Adrenal gland (tissue), 12 donors: ENCODE results near the gene CADM4. TPM values are rescaled to one million over a fixed set of nuclear protein-coding genes. Genes with fewer than 3 reads are reported as not detected.

Source experiments
- DNase-seq, 7 donors: peaks; one replicate each; pipeline ENCODE4 v3.0.0-alpha.2; 2019 to 2020
- H3K27ac ChIP-seq, 5 donors: fragments of 200-600 bp; sonication (generic) in 4 of 5; 1 replicate in 3 of 5; 2 replicates in 2 of 5; pipeline versions ENCODE4 v1.5.1 to v1.8.0; 2016 to 2020; ENCODE audit warnings: mild to moderate bottlenecking in 1 of 5
- H3K27me3 ChIP-seq: fragments of 200-600 bp; 2 replicates; pipeline ENCODE4 v1.8.0; 2021
- H3K36me3 ChIP-seq, 2 donors: fragments of 200-600 bp; replicated peaks in 1 of 2; 1 replicate in 1 of 2; 2 replicates in 1 of 2; pipeline versions ENCODE4 v1.5.1 to v1.8.0; 2018 to 2022
- H3K4me1 ChIP-seq, 2 donors: fragments of 200-600 bp; replicated peaks in 1 of 2; 1 replicate in 1 of 2; 2 replicates in 1 of 2; pipeline versions ENCODE4 v1.5.1 to v1.8.0; 2018 to 2021
- H3K4me3 ChIP-seq, 4 donors: fragments of 200-600 bp; sonication (generic) in 3 of 4; one replicate each; pipeline ENCODE4 v1.5.1; 2016 to 2018
- H3K9me3 ChIP-seq, 3 donors: fragments of 200-600 bp; sonication (generic) in 1 of 3; replicated peaks in 1 of 3; 1 replicate in 2 of 3; 2 replicates in 1 of 3; pipeline versions ENCODE4 v1.5.1 to v1.8.0; 2016 to 2021
- POLR2A ChIP-seq, 2 donors: fragments of 450-650 bp; IDR thresholded peaks; one replicate each; pipeline ENCODE4 v1.6.1; 2017; ENCODE audit warnings: antibody characterized with exemption in 2 of 2, mild to moderate bottlenecking in 2 of 2, moderate library complexity in 1 of 2
- WGBS, 4 donors: extraction: QIAGEN DNeasy Blood & Tissue Kit in 2 of 4; methylation state at CpG; one replicate each; pipeline versions ENCODE4 v1.1.5 to v1.1.7; 2013 to 2017; 5-methylcytosine and 5-hydroxymethylcytosine counted together
- intact Hi-C, 2 donors: fragments of 100-400 bp; cut with DNase I; formaldehyde crosslinking; loops; one replicate each; pipeline versions ENCODE4 v1.14.1 to v1.15.0; 2022 to 2023
- polyA plus RNA-seq, 3 donors: library from polyadenylated mRNA; stranded (reverse); fragments of 200-250 nt in 2 of 3; fragments of 350-450 nt in 1 of 3; fragmentation: Illumina TruSeq in 1 of 3; extraction: RNeasy Lipid Tissue Mini Kit (QIAGEN cat#74804) in 1 of 3; gene quantifications; one replicate each; pipeline ENCODE4 v1.2.3, GENCODE V29; 2013 to 2014
- small RNA-seq, 2 donors: library from RNA; depleted of rRNA; stranded (forward); fragments of <200 nt; gene quantifications; one replicate each; pipeline ENCODE3, GENCODE V24; 2016
- total RNA-seq, 9 donors: library from RNA; depleted of rRNA in 4 of 9; stranded (reverse); fragments of >200 nt in 4 of 9; fragments of 120-200 nt in 1 of 9; fragmentation: NEBNext Ultra II Directional in 1 of 9; extraction: Animal tissue kit (Norgen Biotek cat#: 25700) in 1 of 9; gene quantifications; one replicate each; pipeline versions ENCODE4 v1.1.0 to v1.2.4, GENCODE V29; 2013 to 2023
- TF ChIP-seq, protein P1 (sequence below), 6 experiments: fragments of 450-650 bp in 4 of 6; fragments of 200-600 bp in 2 of 6; sonication (generic) in 1 of 6; IDR thresholded peaks; 1 replicate in 5 of 6; 2 replicates in 1 of 6; pipeline versions ENCODE4 v1.5.1 to v1.8.0; 2016 to 2021; ENCODE audit warnings: antibody characterized with exemption in 6 of 6, mild to moderate bottlenecking in 2 of 6, moderate library complexity in 1 of 6
- donor health status: healthy with polysubstance abuse.
- donor health status: Bipolar disorder and iron deficiency.
- donor health status: DM: yes; HTN: yes; CAD: no.
- donor health status: DM: no; HTN: no; CAD: no.
- donor health status: DM: no; HTN: no; CAD: no.
- donor health status: DM: yes; HTN: yes; CAD: no.

The CADM4 gene
- total and polyA plus RNA-seq, 12 donors: 16.6 to 92.7 (median 40.0) TPM

DNA sequence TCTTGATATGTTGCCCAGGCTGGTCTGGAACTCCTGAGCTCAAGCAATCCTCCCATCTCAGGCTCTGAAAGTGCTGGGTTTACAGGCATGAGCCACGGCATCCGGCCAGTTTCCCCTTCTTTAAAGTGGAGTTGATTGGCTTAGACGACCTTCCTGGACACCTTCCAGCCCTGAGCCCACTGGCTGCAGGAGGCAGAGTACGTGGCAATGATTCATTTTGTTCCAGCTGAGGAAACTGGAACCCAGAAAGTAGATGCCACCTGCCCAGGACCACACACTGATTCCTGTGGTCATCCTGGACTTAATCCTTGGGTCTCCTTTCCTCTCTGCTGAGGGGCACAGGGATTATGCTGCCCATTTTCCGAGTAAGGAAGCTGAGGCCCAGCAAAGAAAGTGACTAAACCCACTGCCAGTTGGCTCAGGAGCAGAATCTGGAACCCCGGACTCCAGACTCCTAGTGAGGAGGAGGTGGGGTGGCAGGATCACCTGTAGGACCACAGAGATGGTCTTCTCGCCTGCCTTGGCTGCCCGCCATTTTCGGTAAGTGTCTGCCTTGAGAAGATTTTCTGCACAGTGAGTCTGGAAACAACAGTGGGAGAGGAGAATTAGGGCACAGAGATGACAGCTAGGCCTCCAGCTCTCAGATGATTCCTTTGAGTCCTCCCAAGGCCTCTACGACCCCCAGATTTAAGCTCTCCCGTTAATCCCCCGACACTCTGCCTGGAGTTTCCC, 65.1 kb downstream of the CADM4 start:
- DNase-seq: peak in 1 of 7 donors; percentile 64
- TF ChIP-seq, protein P1, sequence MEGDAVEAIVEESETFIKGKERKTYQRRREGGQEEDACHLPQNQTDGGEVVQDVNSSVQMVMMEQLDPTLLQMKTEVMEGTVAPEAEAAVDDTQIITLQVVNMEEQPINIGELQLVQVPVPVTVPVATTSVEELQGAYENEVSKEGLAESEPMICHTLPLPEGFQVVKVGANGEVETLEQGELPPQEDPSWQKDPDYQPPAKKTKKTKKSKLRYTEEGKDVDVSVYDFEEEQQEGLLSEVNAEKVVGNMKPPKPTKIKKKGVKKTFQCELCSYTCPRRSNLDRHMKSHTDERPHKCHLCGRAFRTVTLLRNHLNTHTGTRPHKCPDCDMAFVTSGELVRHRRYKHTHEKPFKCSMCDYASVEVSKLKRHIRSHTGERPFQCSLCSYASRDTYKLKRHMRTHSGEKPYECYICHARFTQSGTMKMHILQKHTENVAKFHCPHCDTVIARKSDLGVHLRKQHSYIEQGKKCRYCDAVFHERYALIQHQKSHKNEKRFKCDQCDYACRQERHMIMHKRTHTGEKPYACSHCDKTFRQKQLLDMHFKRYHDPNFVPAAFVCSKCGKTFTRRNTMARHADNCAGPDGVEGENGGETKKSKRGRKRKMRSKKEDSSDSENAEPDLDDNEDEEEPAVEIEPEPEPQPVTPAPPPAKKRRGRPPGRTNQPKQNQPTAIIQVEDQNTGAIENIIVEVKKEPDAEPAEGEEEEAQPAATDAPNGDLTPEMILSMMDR (IDR thresholded peaks at IDR 0.05): no peak
- TF ChIP-seq POLR2A (IDR thresholded peaks at IDR 0.05): no peak
- Histone ChIP-seq H3K9me3 (no peaks in the 10 kb centered on the region), H3K27ac (peak overlapping the region in 4 of 5 donors; percentile 69 to 86 (median 80)), H3K4me1 (peaks cover 9 to 20% of the 10 kb centered on the region in 2 donors), H3K4me3 (peak overlapping the region in 2 of 4 donors; percentile 65 to 72), H3K36me3 (no peaks in the 10 kb centered on the region), H3K27me3 (no peaks in the 10 kb centered on the region)
- WGBS, 4 donors: 19 to 34% (median 29%) methylated on average over 10 to 12 of the region's 12 CpGs
- intact Hi-C loops: no loop called here

Small RNAs within 50 kb of the gene (small RNA-seq; reads per million reads assigned to genes)
- gene RN7SL368P: 0 reads per million in 2 donors

Other genes with a start within 250 kb of the CADM4 start
- not detected for gene TEX101, start 225.0 kb downstream of the CADM4 start, total RNA-seq
- gene TEX101, start 225.0 kb downstream of the CADM4 start, polyA plus RNA-seq: not detected
- 1 to 10 TPM in 5 of 9 donors, under 1 TPM in 4; 0.18 to 1.9 (median 1.1) TPM for gene LYPD3, start 174.2 kb downstream of the CADM4 start, total RNA-seq
- under 1 TPM; 0.48 to 0.73 (median 0.57) TPM for gene LYPD3, start 174.2 kb downstream of the CADM4 start, polyA plus RNA-seq
- gene PHLDB3, start 135.1 kb downstream of the CADM4 start, total RNA-seq: 10 to 100 TPM in 8 of 9 donors, 1 to 10 TPM in 1; 3.5 to 30.7 (median 16.2) TPM
- 10 to 100 TPM in 2 of 3 donors, 1 to 10 TPM in 1; 1.7 to 54.5 (median 33.7) TPM for gene PHLDB3, start 135.1 kb downstream of the CADM4 start, polyA plus RNA-seq
- 10 to 100 TPM; 15.9 to 78.7 (median 36.5) TPM for gene ETHE1, start 112.6 kb downstream of the CADM4 start, total RNA-seq
- 10 to 100 TPM; 18.2 to 20.0 (median 18.4) TPM for gene ETHE1, start 112.6 kb downstream of the CADM4 start, polyA plus RNA-seq
- gene ZNF575, start 106.7 kb downstream of the CADM4 start, total RNA-seq: 1 to 10 TPM in 3 of 9 donors, under 1 TPM in 4, not detected in 2; 0.22 to 2.9 (median 0.42) TPM
- gene ZNF575, start 106.7 kb downstream of the CADM4 start, polyA plus RNA-seq: 1 to 10 TPM in 2 of 3 donors, under 1 TPM in 1; 0.53 to 2.2 (median 1.2) TPM
- gene XRCC1, start 64.3 kb downstream of the CADM4 start, total RNA-seq: 10 to 100 TPM; 16.6 to 32.2 (median 28.7) TPM
- gene XRCC1, start 64.3 kb downstream of the CADM4 start, polyA plus RNA-seq: 10 to 100 TPM; 15.7 to 37.2 (median 31.1) TPM
- 10 to 100 TPM in 1 of 9 donors, 1 to 10 TPM in 6, under 1 TPM in 1, not detected in 1; 0.61 to 11.0 (median 3.0) TPM for gene PINLYP, start 64.0 kb downstream of the CADM4 start, total RNA-seq
- 10 to 100 TPM in 2 of 3 donors, 1 to 10 TPM in 1; 4.3 to 16.0 (median 12.4) TPM for gene PINLYP, start 64.0 kb downstream of the CADM4 start, polyA plus RNA-seq
- gene IRGQ, start 43.7 kb downstream of the CADM4 start, total RNA-seq: 10 to 100 TPM; 14.0 to 57.9 (median 23.8) TPM
- 10 to 100 TPM in 1 of 3 donors, 1 to 10 TPM in 2; 7.0 to 12.8 (median 7.4) TPM for gene IRGQ, start 43.7 kb downstream of the CADM4 start, polyA plus RNA-seq
- gene ZNF576, start 43.3 kb downstream of the CADM4 start, total RNA-seq: 100 to 1,000 TPM in 1 of 9 donors, 10 to 100 TPM in 8; 15.2 to 114 (median 25.5) TPM
- 10 to 100 TPM in 2 of 3 donors, 1 to 10 TPM in 1; 9.8 to 13.7 (median 10.8) TPM for gene ZNF576, start 43.3 kb downstream of the CADM4 start, polyA plus RNA-seq
- gene SRRM5, start 27.8 kb downstream of the CADM4 start, total RNA-seq: under 1 TPM in 6 of 9 donors, not detected in 3; 0.15 to 0.43 (median 0.18) TPM
- 1 to 10 TPM in 2 of 3 donors, under 1 TPM in 1; 0.53 to 4.7 (median 1.2) TPM for gene SRRM5, start 27.8 kb downstream of the CADM4 start, polyA plus RNA-seq
- 10 to 100 TPM; 34.9 to 71.2 (median 57.9) TPM for gene ZNF428, start 20.2 kb downstream of the CADM4 start, total RNA-seq
- 100 to 1,000 TPM in 2 of 3 donors, 10 to 100 TPM in 1; 10.3 to 214 (median 148) TPM for gene ZNF428, start 20.2 kb downstream of the CADM4 start, polyA plus RNA-seq
- 10 to 100 TPM in 6 of 9 donors, 1 to 10 TPM in 3; 4.5 to 25.9 (median 12.1) TPM for gene PLAUR, start 30.3 kb upstream of the CADM4 start, total RNA-seq
- gene PLAUR, start 30.3 kb upstream of the CADM4 start, polyA plus RNA-seq: 10 to 100 TPM in 2 of 3 donors, 1 to 10 TPM in 1; 6.3 to 16.3 (median 14.5) TPM
- not detected for gene IRGC, start 76.2 kb upstream of the CADM4 start, total RNA-seq
- not detected for gene IRGC, start 76.2 kb upstream of the CADM4 start, polyA plus RNA-seq
- gene SMG9, start 115.1 kb upstream of the CADM4 start, total RNA-seq: 10 to 100 TPM; 19.4 to 58.5 (median 34.4) TPM
- 10 to 100 TPM; 39.9 to 63.2 (median 51.6) TPM for gene SMG9, start 115.1 kb upstream of the CADM4 start, polyA plus RNA-seq
- gene KCNN4, start 141.1 kb upstream of the CADM4 start, total RNA-seq: 1 to 10 TPM in 3 of 9 donors, under 1 TPM in 6; 0.22 to 2.9 (median 0.52) TPM
- 10 to 100 TPM in 1 of 3 donors, 1 to 10 TPM in 1, under 1 TPM in 1; 0.48 to 13.0 (median 3.2) TPM for gene KCNN4, start 141.1 kb upstream of the CADM4 start, polyA plus RNA-seq
- gene LYPD5, start 162.6 kb upstream of the CADM4 start, total RNA-seq: 1 to 10 TPM in 5 of 9 donors, under 1 TPM in 3, not detected in 1; 0.35 to 3.0 (median 1.2) TPM
- under 1 TPM; 0.32 to 0.55 (median 0.40) TPM for gene LYPD5, start 162.6 kb upstream of the CADM4 start, polyA plus RNA-seq
- 10 to 100 TPM in 4 of 9 donors, 1 to 10 TPM in 5; 2.8 to 24.1 (median 8.2) TPM for gene ZNF283, start 187.5 kb upstream of the CADM4 start, total RNA-seq
- gene ZNF283, start 187.5 kb upstream of the CADM4 start, polyA plus RNA-seq: 1 to 10 TPM; 2.4 to 5.5 (median 5.0) TPM
- 1 to 10 TPM in 7 of 9 donors, under 1 TPM in 1, not detected in 1; 0.55 to 6.5 (median 2.3) TPM for gene ZNF404, start 244.1 kb upstream of the CADM4 start, total RNA-seq
- 10 to 100 TPM in 1 of 3 donors, 1 to 10 TPM in 2; 2.1 to 31.4 (median 7.0) TPM for gene ZNF404, start 244.1 kb upstream of the CADM4 start, polyA plus RNA-seq